Measurements from ENCODE around the gene PRKCB.
"Not testable (repeated sequence)": the region's sequence is repeated elsewhere in the genome, so short reads cannot be mapped to it uniquely, and the experiment has no call there.

Gene PRKCB

GRCh38 chr16:24139282-24139681 lies 303.5 kb downstream of the PRKCB start:
- FAIRE-seq (no peak), DNase-seq (ENCODE audit: insufficient read length) (no peak)
- TF ChIP-seq POLR2AphosphoS5 (IDR thresholded peaks at IDR 0.05; ENCODE audit: low read depth, low read length) = no peak
- no peak for TF ChIP-seq TAF1 (IDR thresholded peaks at IDR 0.05; ENCODE audit: borderline replicate concordance, low read depth, low read length)
- no peak for TF ChIP-seq POLR2A (IDR thresholded peaks at IDR 0.05; ENCODE audit: low read depth, low read length)

- no peak for TF ChIP-seq POLR2A (IDR thresholded peaks at IDR 0.05; ENCODE audit: low read depth, low read length)
- TF ChIP-seq POLR2AphosphoS5 (IDR thresholded peaks at IDR 0.05; ENCODE audit: low read depth, low read length) = no peak
- TF ChIP-seq TAF1 (IDR thresholded peaks at IDR 0.05; ENCODE audit: borderline replicate concordance, low read depth, low read length) = no peak
- no peak for FAIRE-seq
- no peak for DNase-seq (ENCODE audit: insufficient read length)
Measured at GRCh38 chr16:24140730-24141129, 304.9 kb downstream of the PRKCB start.

- no peak for TF ChIP-seq TAF1 (IDR thresholded peaks at IDR 0.05; ENCODE audit: borderline replicate concordance, low read depth, low read length)
- no peak for TF ChIP-seq POLR2A (IDR thresholded peaks at IDR 0.05; ENCODE audit: low read depth, low read length)
- TF ChIP-seq POLR2AphosphoS5 (IDR thresholded peaks at IDR 0.05; ENCODE audit: low read depth, low read length) = no peak
- FAIRE-seq (no peak), DNase-seq (ENCODE audit: insufficient read length) (no peak)
Measured at GRCh38 chr16:24141466-24141865, 305.7 kb downstream of the PRKCB start.

- FAIRE-seq (no peak), DNase-seq (ENCODE audit: insufficient read length) (no peak)
- TF ChIP-seq POLR2AphosphoS5 (IDR thresholded peaks at IDR 0.05; ENCODE audit: low read depth, low read length) = no peak
- no peak for TF ChIP-seq POLR2A (IDR thresholded peaks at IDR 0.05; ENCODE audit: low read depth, low read length)
- TF ChIP-seq TAF1 (IDR thresholded peaks at IDR 0.05; ENCODE audit: borderline replicate concordance, low read depth, low read length) = no peak
Measured at GRCh38 chr16:24141917-24142316, 306.1 kb downstream of the PRKCB start.

- DNase-seq (ENCODE audit: insufficient read length) (no peak), FAIRE-seq (no peak)
- TF ChIP-seq POLR2A (IDR thresholded peaks at IDR 0.05; ENCODE audit: low read depth, low read length) = no peak
- TF ChIP-seq TAF1 (IDR thresholded peaks at IDR 0.05; ENCODE audit: borderline replicate concordance, low read depth, low read length) = no peak
- TF ChIP-seq POLR2AphosphoS5 (IDR thresholded peaks at IDR 0.05; ENCODE audit: low read depth, low read length) = no peak
Measured at GRCh38 chr16:24145927-24146326, 310.1 kb downstream of the PRKCB start.

- TF ChIP-seq POLR2AphosphoS5 (IDR thresholded peaks at IDR 0.05; ENCODE audit: low read depth, low read length) = no peak
- no peak for TF ChIP-seq TAF1 (IDR thresholded peaks at IDR 0.05; ENCODE audit: borderline replicate concordance, low read depth, low read length)
- no peak for TF ChIP-seq POLR2A (IDR thresholded peaks at IDR 0.05; ENCODE audit: low read depth, low read length)
- DNase-seq (ENCODE audit: insufficient read length) (no peak), FAIRE-seq (no peak)
Measured at GRCh38 chr16:24146518-24146917, 310.7 kb downstream of the PRKCB start.

- FAIRE-seq (no peak), DNase-seq (ENCODE audit: insufficient read length) (no peak)
- TF ChIP-seq TAF1 (IDR thresholded peaks at IDR 0.05; ENCODE audit: borderline replicate concordance, low read depth, low read length) = no peak
- no peak for TF ChIP-seq POLR2A (IDR thresholded peaks at IDR 0.05; ENCODE audit: low read depth, low read length)
- no peak for TF ChIP-seq POLR2AphosphoS5 (IDR thresholded peaks at IDR 0.05; ENCODE audit: low read depth, low read length)
Measured at GRCh38 chr16:24149102-24149501, 313.3 kb downstream of the PRKCB start.

- no peak for DNase-seq (ENCODE audit: insufficient read length)
- no peak for FAIRE-seq
- TF ChIP-seq POLR2A (IDR thresholded peaks at IDR 0.05; ENCODE audit: low read depth, low read length) = no peak
Measured at GRCh38 chr16:24150282-24150681, 314.5 kb downstream of the PRKCB start.

- FAIRE-seq (no peak), DNase-seq (ENCODE audit: insufficient read length) (no peak)
- no peak for TF ChIP-seq POLR2AphosphoS5 (IDR thresholded peaks at IDR 0.05; ENCODE audit: low read depth, low read length)
- TF ChIP-seq TAF1 (IDR thresholded peaks at IDR 0.05; ENCODE audit: borderline replicate concordance, low read depth, low read length) = no peak
- TF ChIP-seq POLR2A (IDR thresholded peaks at IDR 0.05; ENCODE audit: low read depth, low read length) = no peak
Measured at GRCh38 chr16:24151482-24151939, 315.7 kb downstream of the PRKCB start.

GRCh38 chr16:24152048-24152447 lies 316.3 kb downstream of the PRKCB start:
- DNase-seq (ENCODE audit: insufficient read length) = not testable (repeated sequence)
- peak; percentile 62 for FAIRE-seq

GRCh38 chr16:24152826-24153225 lies 317.0 kb downstream of the PRKCB start:
- DNase-seq (ENCODE audit: insufficient read length) = no peak
- no peak for FAIRE-seq
- TF ChIP-seq TAF1 (IDR thresholded peaks at IDR 0.05; ENCODE audit: borderline replicate concordance, low read depth, low read length) (no peak), POLR2AphosphoS5 (IDR thresholded peaks at IDR 0.05; ENCODE audit: low read depth, low read length) (no peak), POLR2A (IDR thresholded peaks at IDR 0.05; ENCODE audit: low read depth, low read length) (no peak)

GRCh38 chr16:24156777-24157176 lies 321.0 kb downstream of the PRKCB start:
- FAIRE-seq (no peak), DNase-seq (ENCODE audit: insufficient read length) (no peak)
- TF ChIP-seq POLR2A (IDR thresholded peaks at IDR 0.05; ENCODE audit: low read depth, low read length) = no peak
- no peak for TF ChIP-seq POLR2AphosphoS5 (IDR thresholded peaks at IDR 0.05; ENCODE audit: low read depth, low read length)
- TF ChIP-seq TAF1 (IDR thresholded peaks at IDR 0.05; ENCODE audit: borderline replicate concordance, low read depth, low read length) = no peak

GRCh38 chr16:24163935-24164334 lies 328.2 kb downstream of the PRKCB start:
- TF ChIP-seq TAF1 (IDR thresholded peaks at IDR 0.05; ENCODE audit: borderline replicate concordance, low read depth, low read length) = no peak
- no peak for TF ChIP-seq POLR2A (IDR thresholded peaks at IDR 0.05; ENCODE audit: low read depth, low read length)
- TF ChIP-seq POLR2AphosphoS5 (IDR thresholded peaks at IDR 0.05; ENCODE audit: low read depth, low read length) = no peak
- FAIRE-seq (no peak), DNase-seq (ENCODE audit: insufficient read length) (no peak)
